ENCODE data around the gene FALEC. TPM values are rescaled to one million over a fixed set of nuclear protein-coding genes. Genes with fewer than 3 reads are reported as not detected.

The FALEC gene
- total and polyA plus RNA-seq, 9 of the 15 experiments (the other 6 are each of a cell fraction or from before 2014, with no cell fraction given): 0.15 to 1.8 (median 0.53) TPM; not detected in 5

DNA sequence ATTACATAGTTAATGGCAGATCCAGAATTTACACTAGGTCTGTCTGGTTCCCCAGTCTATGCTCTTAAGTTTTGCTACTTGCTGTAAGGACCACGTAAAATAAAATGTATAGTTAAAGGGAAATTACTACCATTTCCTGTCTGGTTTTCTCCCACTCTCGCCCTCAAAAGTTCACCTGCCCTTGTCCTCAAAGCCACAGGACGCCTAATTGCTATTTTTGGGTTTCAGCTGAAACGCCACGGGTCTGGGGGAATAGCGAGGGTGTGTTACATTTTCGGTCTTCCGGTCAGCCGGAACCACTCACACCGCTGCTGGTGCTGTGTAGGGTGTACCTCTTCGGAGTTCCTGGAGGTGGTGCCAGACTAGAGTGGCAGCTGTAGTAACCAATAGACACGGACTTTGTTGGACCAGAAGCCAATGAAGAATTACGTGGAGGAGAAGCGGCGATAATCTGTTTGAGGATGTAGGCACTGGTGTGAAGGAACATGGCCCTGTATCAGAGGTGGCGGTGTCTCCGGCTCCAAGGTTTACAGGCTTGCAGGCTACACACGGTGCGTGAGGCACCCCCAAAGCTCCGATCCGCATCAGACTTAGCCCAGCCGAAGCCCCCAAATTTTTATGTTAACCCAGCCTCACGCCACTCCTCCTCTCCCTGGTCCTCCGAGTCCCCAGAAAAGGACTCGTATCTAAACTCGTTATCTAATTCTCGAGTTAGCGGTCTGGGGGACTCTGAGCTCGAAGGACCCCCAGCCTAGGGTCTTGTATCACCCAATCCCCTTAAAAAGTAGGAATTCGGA is 28.4 kb upstream of the FALEC start, which contains the start of gene TARS2 (continued):
- TF ChIP-seq, protein P1, sequence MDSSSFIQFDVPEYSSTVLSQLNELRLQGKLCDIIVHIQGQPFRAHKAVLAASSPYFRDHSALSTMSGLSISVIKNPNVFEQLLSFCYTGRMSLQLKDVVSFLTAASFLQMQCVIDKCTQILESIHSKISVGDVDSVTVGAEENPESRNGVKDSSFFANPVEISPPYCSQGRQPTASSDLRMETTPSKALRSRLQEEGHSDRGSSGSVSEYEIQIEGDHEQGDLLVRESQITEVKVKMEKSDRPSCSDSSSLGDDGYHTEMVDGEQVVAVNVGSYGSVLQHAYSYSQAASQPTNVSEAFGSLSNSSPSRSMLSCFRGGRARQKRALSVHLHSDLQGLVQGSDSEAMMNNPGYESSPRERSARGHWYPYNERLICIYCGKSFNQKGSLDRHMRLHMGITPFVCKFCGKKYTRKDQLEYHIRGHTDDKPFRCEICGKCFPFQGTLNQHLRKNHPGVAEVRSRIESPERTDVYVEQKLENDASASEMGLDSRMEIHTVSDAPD (CRISPR knock-in tag; IDR thresholded peaks at IDR 0.05): no peak
- TF ChIP-seq SRSF3 (IDR thresholded peaks at IDR 0.05; ENCODE audit: insufficient read depth, low read length) (no peak), KDM5B (IDR thresholded peaks at IDR 0.05; ENCODE audit: insufficient replicate concordance, low read depth, low read length) (peak; percentile 83), RBFOX2 (IDR thresholded peaks at IDR 0.05; ENCODE audit: low read depth, low read length) (peak; percentile 79), ZNF408 (CRISPR knock-in tag; IDR thresholded peaks at IDR 0.05; ENCODE audit: low read depth) (no peak), NFE2 (IDR thresholded peaks at IDR 0.05; ENCODE audit: low read depth) (no peak), POLR2H (tag; IDR thresholded peaks at IDR 0.05; ENCODE audit: low read depth) (peak; percentile 82), ZNF197 (CRISPR knock-in tag; IDR thresholded peaks at IDR 0.05; ENCODE audit: low read depth) (no peak), ZNF280A (IDR thresholded peaks at IDR 0.05; ENCODE audit: low read depth, partially characterized antibody) (no peak), FOS (IDR thresholded peaks at IDR 0.05; ENCODE audit: extremely low read depth, insufficient read length) (peak; percentile 97), RB1 (IDR thresholded peaks at IDR 0.05; ENCODE audit: low read depth) (peak; percentile 89), ZNF124 (CRISPR knock-in tag; IDR thresholded peaks at IDR 0.05) (no peak)
- TF ChIP-seq, protein P2, sequence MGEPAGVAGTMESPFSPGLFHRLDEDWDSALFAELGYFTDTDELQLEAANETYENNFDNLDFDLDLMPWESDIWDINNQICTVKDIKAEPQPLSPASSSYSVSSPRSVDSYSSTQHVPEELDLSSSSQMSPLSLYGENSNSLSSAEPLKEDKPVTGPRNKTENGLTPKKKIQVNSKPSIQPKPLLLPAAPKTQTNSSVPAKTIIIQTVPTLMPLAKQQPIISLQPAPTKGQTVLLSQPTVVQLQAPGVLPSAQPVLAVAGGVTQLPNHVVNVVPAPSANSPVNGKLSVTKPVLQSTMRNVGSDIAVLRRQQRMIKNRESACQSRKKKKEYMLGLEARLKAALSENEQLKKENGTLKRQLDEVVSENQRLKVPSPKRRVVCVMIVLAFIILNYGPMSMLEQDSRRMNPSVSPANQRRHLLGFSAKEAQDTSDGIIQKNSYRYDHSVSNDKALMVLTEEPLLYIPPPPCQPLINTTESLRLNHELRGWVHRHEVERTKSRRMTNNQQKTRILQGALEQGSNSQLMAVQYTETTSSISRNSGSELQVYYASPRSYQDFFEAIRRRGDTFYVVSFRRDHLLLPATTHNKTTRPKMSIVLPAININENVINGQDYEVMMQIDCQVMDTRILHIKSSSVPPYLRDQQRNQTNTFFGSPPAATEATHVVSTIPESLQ (CRISPR knock-in tag; IDR thresholded peaks at IDR 0.05): 0 out of 2 replicates have a peak, but pooled peaks have one; percentile 60

Data from K562 (cell line).